SH-SY5Y (cell line): ENCODE measurements around the gene ALG1.

Source experiments
- GATA2 ChIP-seq: IDR thresholded peaks from 2 replicates; pipeline ENCODE4 v1.6.1; 2011; ENCODE audit warnings: mild to moderate bottlenecking, low read depth, low read length
- GATA3 ChIP-seq: IDR thresholded peaks from 2 replicates; pipeline ENCODE4 v1.6.1; 2011; ENCODE audit warnings: low read depth, mild to moderate bottlenecking, low read length, moderate library complexity

DNA sequence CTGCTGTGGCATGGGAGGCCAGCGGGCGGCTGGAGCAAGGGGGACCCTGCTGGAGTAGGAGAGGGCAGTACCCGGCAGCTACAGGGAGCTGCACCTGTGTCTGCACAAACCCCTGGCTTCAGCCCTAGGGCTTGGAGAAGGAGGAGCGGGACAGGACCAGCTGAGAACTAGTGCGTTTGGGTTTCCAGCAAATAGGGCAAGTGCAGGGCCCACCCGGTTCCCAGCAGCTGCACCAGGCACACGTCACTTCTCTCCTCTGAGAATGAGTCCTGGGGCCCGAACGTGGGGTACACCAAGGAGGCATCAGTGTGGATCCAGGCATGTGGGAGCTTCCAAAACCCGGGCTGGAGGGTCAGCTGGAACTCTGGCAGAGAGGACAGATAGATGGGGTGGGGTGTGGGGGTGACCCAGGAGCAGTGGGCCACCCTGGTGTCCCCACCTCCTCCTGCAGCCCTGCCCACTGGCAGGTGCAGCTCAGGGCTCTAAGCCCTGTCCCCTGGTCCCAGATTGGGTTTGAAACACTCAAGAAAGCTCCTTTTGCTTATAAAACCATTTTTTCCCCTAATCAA, 11.5 kb upstream of the ALG1 start:
- TF ChIP-seq GATA3 (no peak), GATA2 (no peak)
